ENCODE data around the gene CYBB. TPM values are rescaled to one million over a fixed set of nuclear protein-coding genes. Genes with fewer than 3 reads are reported as not detected.

The CYBB gene
- total and polyA plus RNA-seq, 10 donors, result 30.5 to 231 (median 163) TPM

GRCh38 chrX:37746218-37746941 lies 33.5 kb upstream of the CYBB start:
- 10 to 52% (median 42%) methylated on average over 3 to 7 of the region's 7 CpGs for WGBS, 5 donors
- Histone ChIP-seq H3K9me3 (no peaks in the 10 kb centered on the region), H3K4me3 (peak overlapping the region in 1 of 8 donors; percentile 31), H3K27ac (peak overlapping the region in 7 of 8 donors; percentile 41 to 83 (median 78)), H3K36me3 (no peaks in the 10 kb centered on the region), H3K4me1 (peaks cover 7 to 21% (median 14%) of the 10 kb centered on the region in 6 donors), H3K27me3 (replicated peaks in 1 of 7) (peaks cover 0 to 6% (median 0%) of the 10 kb centered on the region in 7 donors)
- peak; percentile 74 for DNase-seq
- no peak for TF ChIP-seq POLR2AphosphoS5 (IDR thresholded peaks at IDR 0.05)
- TF ChIP-seq POLR2A (IDR thresholded peaks at IDR 0.05), result no peak
- TF ChIP-seq CTCF (IDR thresholded peaks at IDR 0.05 in 8 of 11, conservative IDR thresholded peaks at IDR 0.05 in 3 of 11), result no peak
- intact Hi-C loops (cut with DNase I; ENCODE audit: low total_unique reads), result no loop called here

GRCh38 chrX:37746951-37747350 lies 32.9 kb upstream of the CYBB start:
- no peak for TF ChIP-seq POLR2AphosphoS5 (IDR thresholded peaks at IDR 0.05)
- Histone ChIP-seq H3K27me3 (replicated peaks in 1 of 7) (peaks cover 0 to 6% (median 0%) of the 10 kb centered on the region in 7 donors), H3K9me3 (no peaks in the 10 kb centered on the region), H3K27ac (peak overlapping the region in 6 of 8 donors; percentile 58 to 83 (median 80)), H3K4me3 (peak overlapping the region in 1 of 8 donors; percentile 31), H3K36me3 (no peaks in the 10 kb centered on the region), H3K4me1 (peaks cover 7 to 22% (median 14%) of the 10 kb centered on the region in 6 donors)
- intact Hi-C loops (cut with DNase I; ENCODE audit: low total_unique reads), result no loop called here
- DNase-seq, result no peak
- WGBS, 5 donors, result 48 to 80% (median 65%) methylated on average over 1 of the region's 1 CpG

GRCh38 chrX:37752281-37752680 lies 27.6 kb upstream of the CYBB start:
- intact Hi-C loops (cut with DNase I; ENCODE audit: low total_unique reads), result no loop called here
- H3K9me3 ChIP-seq, result no peaks in the 10 kb centered on the region
- TF ChIP-seq POLR2AphosphoS5 (IDR thresholded peaks at IDR 0.05) (no peak), CTCF (IDR thresholded peaks at IDR 0.05 in 8 of 11, conservative IDR thresholded peaks at IDR 0.05 in 3 of 11) (no peak), POLR2A (IDR thresholded peaks at IDR 0.05) (no peak)
- DNase-seq, result no peak
- peak overlapping the region in 1 of 8 donors; percentile 86 for H3K27ac ChIP-seq
- no peak overlapping the region for H3K4me3 ChIP-seq
- H3K36me3 ChIP-seq, result no peaks in the 10 kb centered on the region
- peaks cover 15 to 49% (median 36%) of the 10 kb centered on the region in 6 donors for H3K4me1 ChIP-seq
- no peaks in the 10 kb centered on the region for H3K27me3 ChIP-seq (replicated peaks in 1 of 7)
- WGBS, 5 donors, result 62 to 95% (median 72%) methylated on average over 2 of the region's 2 CpGs

- Histone ChIP-seq H3K36me3 (no peaks in the 10 kb centered on the region), H3K4me1 (peaks cover 15 to 48% (median 36%) of the 10 kb centered on the region in 6 donors), H3K9me3 (no peaks in the 10 kb centered on the region), H3K27me3 (replicated peaks in 1 of 7) (no peaks in the 10 kb centered on the region), H3K4me3 (no peak overlapping the region), H3K27ac (peak overlapping the region in 6 of 8 donors; percentile 75 to 86 (median 82))
- intact Hi-C loops (cut with DNase I; ENCODE audit: low total_unique reads), result no loop called here
- DNase-seq, result no peak
- TF ChIP-seq CTCF (IDR thresholded peaks at IDR 0.05 in 8 of 11, conservative IDR thresholded peaks at IDR 0.05 in 3 of 11) (no peak), POLR2AphosphoS5 (IDR thresholded peaks at IDR 0.05) (no peak), POLR2A (IDR thresholded peaks at IDR 0.05) (no peak)
These were observed 26.9 kb upstream of the CYBB start for GRCh38 chrX:37752936-37753335.
